RWPE2 (cell line): ENCODE measurements around the gene S1PR2.

Experiments
- ATAC-seq: fragments of 200-7000 bp; cut with Tn5 transposase; 3 replicates; pipeline ENCODE4 v1.9.1; 2021; ENCODE audit warnings: low read depth
- DNase-seq: peaks from one replicate; pipeline ENCODE4 v3.0.0-alpha.2; 2020; ENCODE audit warnings: low spot score
- H3K27ac ChIP-seq: fragments of 450-650 bp; 2 replicates; pipeline ENCODE4 v1.5.1; 2017; ENCODE audit warnings: mild to moderate bottlenecking; ENCODE audit not compliant: poor library complexity, severe bottlenecking
- H3K27me3 ChIP-seq: fragments of 250-450 bp; sonication (Bioruptor Pico); 2 replicates; pipeline ENCODE4 v1.5.1; 2021; ENCODE audit warnings: mild to moderate bottlenecking, moderate library complexity; ENCODE audit not compliant: insufficient read depth, poor library complexity, severe bottlenecking
- H3K36me3 ChIP-seq: fragments of 250-450 bp; sonication (Bioruptor Pico); 2 replicates; pipeline ENCODE4 v1.5.1; 2020; ENCODE audit warnings: low read depth, mild to moderate bottlenecking, moderate library complexity
- H3K4me1 ChIP-seq: fragments of 250-450 bp; sonication (Bioruptor Pico); 2 replicates; pipeline ENCODE4 v1.5.1; 2021; ENCODE audit warnings: mild to moderate bottlenecking, moderate library complexity; ENCODE audit not compliant: insufficient read depth, poor library complexity, severe bottlenecking
- H3K4me3 ChIP-seq: fragments of 250-450 bp; sonication (Bioruptor Pico); 2 replicates; pipeline ENCODE4 v1.5.1; 2021; ENCODE audit warnings: mild to moderate bottlenecking, moderate library complexity; ENCODE audit not compliant: severe bottlenecking
- H3K9me3 ChIP-seq: fragments of 250-450 bp; sonication (Bioruptor Pico); 2 replicates; pipeline ENCODE4 v1.5.1; 2021; ENCODE audit warnings: mild to moderate bottlenecking, moderate library complexity; ENCODE audit not compliant: severe bottlenecking
- TF ChIP-seq, protein P1 (sequence below): fragments of 450-650 bp; IDR thresholded peaks from one replicate; pipeline ENCODE4 v1.5.1; 2017; ENCODE audit warnings: mild to moderate bottlenecking, moderate library complexity; ENCODE audit not compliant: poor library complexity, severe bottlenecking

Gene S1PR2

DNA sequence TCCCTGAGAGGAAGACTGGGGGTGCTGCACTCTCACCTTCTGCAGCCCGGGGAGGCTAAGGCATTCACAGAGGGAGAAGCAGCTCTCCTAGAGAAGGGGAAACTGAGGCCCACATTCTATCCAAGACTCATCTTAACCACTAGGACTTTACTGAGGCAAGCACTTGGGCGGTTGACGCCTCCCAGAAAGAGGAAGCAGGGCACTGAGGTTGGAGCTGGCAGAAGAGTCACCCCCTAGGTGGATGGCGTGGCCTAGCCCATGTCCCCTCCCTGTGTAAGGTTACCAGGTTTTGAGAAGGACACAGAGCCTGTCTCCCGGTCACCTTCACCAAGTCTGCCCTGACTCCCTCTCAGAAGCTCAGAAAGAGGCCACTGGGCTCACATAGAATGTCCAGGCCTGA lies 2.7 kb downstream of the S1PR2 start:
- H3K9me3 ChIP-seq = no peaks in the 10 kb centered on the region
- no peak for DNase-seq
- H3K36me3 ChIP-seq = no peaks in the 10 kb centered on the region
- no peak overlapping the region for H3K4me3 ChIP-seq
- no peak for ATAC-seq
- H3K4me1 ChIP-seq = no peaks in the 10 kb centered on the region
- no peak overlapping the region for H3K27ac ChIP-seq
- H3K27me3 ChIP-seq = no peaks in the 10 kb centered on the region
- TF ChIP-seq, protein P1, sequence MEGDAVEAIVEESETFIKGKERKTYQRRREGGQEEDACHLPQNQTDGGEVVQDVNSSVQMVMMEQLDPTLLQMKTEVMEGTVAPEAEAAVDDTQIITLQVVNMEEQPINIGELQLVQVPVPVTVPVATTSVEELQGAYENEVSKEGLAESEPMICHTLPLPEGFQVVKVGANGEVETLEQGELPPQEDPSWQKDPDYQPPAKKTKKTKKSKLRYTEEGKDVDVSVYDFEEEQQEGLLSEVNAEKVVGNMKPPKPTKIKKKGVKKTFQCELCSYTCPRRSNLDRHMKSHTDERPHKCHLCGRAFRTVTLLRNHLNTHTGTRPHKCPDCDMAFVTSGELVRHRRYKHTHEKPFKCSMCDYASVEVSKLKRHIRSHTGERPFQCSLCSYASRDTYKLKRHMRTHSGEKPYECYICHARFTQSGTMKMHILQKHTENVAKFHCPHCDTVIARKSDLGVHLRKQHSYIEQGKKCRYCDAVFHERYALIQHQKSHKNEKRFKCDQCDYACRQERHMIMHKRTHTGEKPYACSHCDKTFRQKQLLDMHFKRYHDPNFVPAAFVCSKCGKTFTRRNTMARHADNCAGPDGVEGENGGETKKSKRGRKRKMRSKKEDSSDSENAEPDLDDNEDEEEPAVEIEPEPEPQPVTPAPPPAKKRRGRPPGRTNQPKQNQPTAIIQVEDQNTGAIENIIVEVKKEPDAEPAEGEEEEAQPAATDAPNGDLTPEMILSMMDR = no peak

DNA sequence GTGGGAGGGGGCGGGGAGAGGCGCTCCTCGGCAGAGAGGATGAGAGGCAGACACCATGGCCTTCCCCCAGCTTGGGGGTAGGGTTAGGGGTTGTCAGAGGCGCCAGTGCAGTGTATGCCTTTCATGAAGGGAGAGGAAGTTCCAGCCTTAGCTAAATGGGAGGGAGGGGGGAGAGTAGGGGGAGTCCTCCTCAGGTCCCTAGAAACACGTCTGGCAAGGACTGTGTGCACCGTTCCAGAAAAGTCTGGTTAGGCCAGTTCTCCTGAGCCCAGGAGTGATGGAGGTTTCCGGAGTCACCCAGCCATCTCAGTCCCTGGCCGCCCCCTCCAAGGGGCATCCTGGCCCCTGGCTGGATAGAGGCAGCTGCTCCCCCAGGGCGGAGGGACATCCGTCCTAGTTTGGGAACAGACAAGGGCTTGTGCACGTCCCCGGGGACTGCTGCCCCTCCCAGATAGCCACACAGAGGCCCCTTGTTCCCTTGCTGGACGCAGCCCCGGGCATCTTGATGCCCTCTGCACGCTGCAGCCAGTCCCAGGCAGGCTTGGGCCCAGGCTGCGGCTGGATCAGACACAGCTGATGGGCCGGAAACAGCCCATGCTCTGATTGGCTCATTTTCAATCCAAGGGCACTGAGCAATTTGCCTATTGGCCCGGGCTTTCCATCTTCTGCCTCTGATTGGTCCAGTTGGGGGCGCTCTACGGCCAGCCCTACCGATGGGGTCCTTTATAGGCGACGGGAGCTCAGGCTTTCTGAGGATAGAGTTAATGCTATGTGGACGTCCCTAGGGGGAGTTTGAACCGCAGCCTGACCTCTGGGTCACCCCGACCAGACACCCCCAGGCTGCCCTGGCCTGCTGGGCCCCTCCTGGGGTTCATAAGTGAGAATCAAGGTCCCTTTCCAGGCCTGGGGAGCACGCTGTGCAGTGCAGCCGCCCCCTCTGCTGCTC lies 3.8 kb downstream of the S1PR2 start:
- no peaks in the 10 kb centered on the region for H3K36me3 ChIP-seq
- DNase-seq = no peak
- H3K4me3 ChIP-seq = no peak overlapping the region
- TF ChIP-seq, protein P1 = no peak
- no peaks in the 10 kb centered on the region for H3K9me3 ChIP-seq
- no peaks in the 10 kb centered on the region for H3K27me3 ChIP-seq
- ATAC-seq = no peak
- no peaks in the 10 kb centered on the region for H3K4me1 ChIP-seq
- no peak overlapping the region for H3K27ac ChIP-seq

DNA sequence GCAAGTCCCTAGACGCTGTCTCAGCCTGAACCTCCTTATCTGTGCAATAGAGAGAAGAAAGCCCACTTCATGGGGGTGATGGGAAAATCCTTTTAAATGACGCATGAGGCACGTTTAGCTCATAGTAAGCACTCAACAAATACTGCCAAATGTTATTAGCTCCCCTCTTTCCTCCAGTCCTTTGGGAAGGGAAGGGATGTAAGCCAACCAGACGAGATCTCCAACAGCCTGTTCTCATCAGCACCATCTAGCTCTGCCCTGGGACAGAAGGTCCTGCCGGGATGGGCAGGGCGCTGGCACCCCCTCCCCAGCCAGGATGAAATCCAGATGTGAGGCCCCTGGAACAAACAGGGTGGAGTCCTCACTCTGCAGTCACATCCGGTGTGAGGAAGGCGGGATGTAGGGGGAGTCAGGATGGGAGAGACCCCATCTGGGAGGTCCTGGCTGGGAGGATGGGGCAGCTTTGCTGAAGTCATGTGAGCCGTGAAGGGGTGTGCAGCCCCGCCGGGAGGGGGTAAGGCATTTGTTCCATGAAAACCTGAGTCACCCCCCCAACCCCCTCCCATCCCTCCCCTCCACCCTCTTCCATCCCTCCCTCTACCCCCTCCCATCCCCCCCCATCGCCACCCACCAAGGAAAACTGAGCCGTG lies 4.6 kb downstream of the S1PR2 start:
- TF ChIP-seq, protein P1 = no peak
- H3K27ac ChIP-seq = no peak overlapping the region
- DNase-seq = no peak
- ATAC-seq = no peak
- H3K36me3 ChIP-seq = no peaks in the 10 kb centered on the region
- no peaks in the 10 kb centered on the region for H3K27me3 ChIP-seq
- no peaks in the 10 kb centered on the region for H3K4me1 ChIP-seq
- no peaks in the 10 kb centered on the region for H3K9me3 ChIP-seq
- no peak overlapping the region for H3K4me3 ChIP-seq

DNA sequence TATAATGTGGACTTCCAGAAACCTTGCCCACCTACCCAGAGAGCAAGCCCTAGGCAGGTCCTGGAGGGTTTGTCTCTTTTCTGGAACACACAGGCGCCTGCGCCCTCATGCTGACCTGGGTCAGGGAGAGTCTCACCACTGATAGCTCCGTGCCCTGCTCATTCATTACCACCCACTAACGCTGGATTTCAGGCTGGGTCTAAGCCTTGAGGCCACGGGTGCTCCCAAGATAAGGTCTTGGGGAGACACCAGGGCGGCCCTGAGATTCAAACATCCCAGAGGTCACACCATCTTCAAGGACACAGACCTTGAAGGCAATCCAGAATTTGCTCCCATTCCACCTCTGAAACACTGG lies 5.1 kb downstream of the S1PR2 start:
- no peaks in the 10 kb centered on the region for H3K9me3 ChIP-seq
- H3K4me1 ChIP-seq = no peaks in the 10 kb centered on the region
- H3K36me3 ChIP-seq = no peaks in the 10 kb centered on the region
- H3K27me3 ChIP-seq = no peaks in the 10 kb centered on the region
- H3K4me3 ChIP-seq = no peak overlapping the region
- no peak for DNase-seq
- TF ChIP-seq, protein P1 = no peak
- no peak for ATAC-seq
- H3K27ac ChIP-seq = no peak overlapping the region

DNA sequence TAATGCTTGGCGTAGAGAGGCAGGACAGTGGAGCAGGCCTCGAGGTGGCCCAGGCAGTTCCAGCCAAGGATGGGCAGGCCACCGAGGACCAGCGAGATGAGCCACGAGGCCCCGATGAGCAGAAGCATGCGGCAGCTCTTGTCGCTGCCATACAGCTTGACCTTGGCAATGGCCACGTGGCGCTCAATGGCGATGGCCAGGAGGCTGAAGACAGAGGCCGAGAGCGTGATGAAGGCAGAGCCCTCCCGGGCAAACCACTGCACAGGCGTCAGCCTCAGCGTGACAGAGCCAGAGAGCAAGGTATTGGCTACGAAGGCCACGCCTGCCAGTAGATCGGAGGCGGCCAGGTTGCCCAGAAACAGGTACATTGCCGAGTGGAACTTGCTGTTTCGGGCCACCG lies 6.8 kb downstream of the S1PR2 start:
- ATAC-seq (no peak), DNase-seq (no peak)
- TF ChIP-seq, protein P1 = no peak
- Histone ChIP-seq H3K27ac (no peak overlapping the region), H3K4me1 (no peaks in the 10 kb centered on the region), H3K27me3 (no peaks in the 10 kb centered on the region), H3K9me3 (no peaks in the 10 kb centered on the region), H3K4me3 (no peak overlapping the region), H3K36me3 (no peaks in the 10 kb centered on the region)
